DMS 273 (cell line): Measurements from ENCODE around the gene CACFD1.

Source experiments
- DNase-seq: peaks from one replicate; lab custom pipeline; 2025; ENCODE audit not compliant: unreplicated experiment; lab: John Stamatoyannopoulos, UW

Gene CACFD1

GRCh38 chr9:133459476-133460404 lies at the start of gene CACFD1:
TSS of gene CACFD1 (plus strand) at chr9:133459978. CDS start at chr9:133460067, 89 bp downstream.
- peak; percentile 99 for DNase-seq

GRCh38 chr9:133415170-133415569 lies 44.6 kb upstream of the CACFD1 start:
- DNase-seq = no peak

GRCh38 chr9:133417541-133418461 lies 42.0 kb upstream of the CACFD1 start, which contains the start of gene REXO4:
TSS of gene REXO4 (minus strand) at chr9:133418010. CDS start at chr9:133417844, 166 bp downstream.
- DNase-seq = peak; percentile 95

GRCh38 chr9:133419005-133419404 lies 40.8 kb upstream of the CACFD1 start:
- no peak for DNase-seq

- DNase-seq = no peak
These were observed 39.4 kb upstream of the CACFD1 start for GRCh38 chr9:133420392-133420827.

- peak; percentile 60 for DNase-seq
These were observed 37.9 kb upstream of the CACFD1 start, which contains the start of gene ADAMTS13 for GRCh38 chr9:133421615-133422542. TSS of gene ADAMTS13 (plus strand) at chr9:133422367. CDS start at chr9:133422444, 77 bp downstream.

GRCh38 chr9:133423216-133423615 lies 36.6 kb upstream of the CACFD1 start:
- no peak for DNase-seq

- DNase-seq = no peak
These were observed 35.6 kb upstream of the CACFD1 start for GRCh38 chr9:133424187-133424586.

- DNase-seq = no peak
These were observed 34.6 kb upstream of the CACFD1 start for GRCh38 chr9:133425049-133425632.

- no peak for DNase-seq
These were observed 33.8 kb upstream of the CACFD1 start for GRCh38 chr9:133426011-133426410.

GRCh38 chr9:133427658-133428348 lies 32.0 kb upstream of the CACFD1 start:
- DNase-seq = peak; percentile 46

- peak; percentile 60 for DNase-seq
These were observed 31.1 kb upstream of the CACFD1 start for GRCh38 chr9:133428617-133429101.

- no peak for DNase-seq
These were observed 30.6 kb upstream of the CACFD1 start for GRCh38 chr9:133429214-133429613.

GRCh38 chr9:133429641-133430161 lies 30.1 kb upstream of the CACFD1 start:
- DNase-seq = peak; percentile 53

- no peak for DNase-seq
These were observed 29.5 kb upstream of the CACFD1 start for GRCh38 chr9:133430244-133430643.

- DNase-seq = no peak
These were observed 26.4 kb upstream of the CACFD1 start for GRCh38 chr9:133433351-133433843.

- DNase-seq = no peak
These were observed 23.1 kb upstream of the CACFD1 start for GRCh38 chr9:133436681-133437080.

- DNase-seq = no peak
These were observed 21.8 kb upstream of the CACFD1 start for GRCh38 chr9:133437753-133438531.
